ENCODE results near the gene MED16.

- TF ChIP-seq CTCF (conservative IDR thresholded peaks at IDR 0.05; ENCODE audit: low read length) (no peak), EZH2phosphoT487 (IDR thresholded peaks at IDR 0.05; ENCODE audit: borderline replicate concordance) (no peak)
Measured at GRCh38 chr19:825897-826644, 66.9 kb downstream of the MED16 start.
